Gastrocnemius medialis (tissue), 4 donors: ENCODE measurements around the gene ARHGEF10L.

Experiments used
- POLR2A ChIP-seq, 2 donors: fragments of 450-650 bp; IDR thresholded peaks; one replicate each; pipeline ENCODE4 v1.6.1; 2017; ENCODE audit warnings: antibody characterized with exemption in 2 of 2, mild to moderate bottlenecking in 2 of 2, moderate library complexity in 2 of 2
- TF ChIP-seq, protein P1 (sequence below), 5 experiments: fragments of 450-650 bp in 3 of 5; fragments of 200-600 bp in 2 of 5; sonication (generic) in 2 of 5; IDR thresholded peaks in 4 of 5; conservative IDR thresholded peaks in 1 of 5; 1 replicate in 4 of 5; 2 replicates in 1 of 5; pipeline ENCODE4 v1.5.1; 2016 to 2019; ENCODE audit warnings: antibody characterized with exemption in 5 of 5, mild to moderate bottlenecking in 3 of 5, moderate library complexity in 3 of 5

DNA sequence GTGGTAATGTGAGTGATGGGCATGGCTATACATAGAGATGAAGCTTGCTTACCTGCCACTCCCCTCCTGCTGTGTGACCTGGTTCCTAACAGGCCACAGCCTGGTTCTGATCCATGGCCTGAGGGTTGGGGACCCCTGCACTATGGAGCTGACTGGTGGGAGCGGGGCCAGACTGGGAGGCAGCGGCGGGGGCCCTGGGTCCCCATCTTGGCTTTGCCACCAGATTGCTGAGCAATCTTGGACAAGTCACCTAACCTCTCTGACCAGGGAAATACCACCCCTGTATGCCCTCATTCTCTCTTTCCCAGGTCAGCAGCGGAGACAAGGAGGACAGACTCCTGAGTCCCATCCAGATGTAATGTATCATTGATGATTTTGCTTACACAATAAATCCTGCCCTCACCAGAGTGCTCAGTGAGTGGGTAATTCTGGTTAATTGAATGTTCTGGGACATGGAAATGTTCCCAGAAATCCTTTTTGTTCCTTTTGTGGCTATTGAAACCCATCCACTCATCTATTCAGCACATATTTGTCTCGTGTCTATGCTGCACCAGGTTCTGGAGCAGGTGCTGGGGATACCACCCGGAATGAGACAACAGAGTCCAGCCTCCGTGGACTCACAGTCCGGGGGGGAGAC is 4.1 kb upstream of the ARHGEF10L start:
- TF ChIP-seq POLR2A (IDR thresholded peaks at IDR 0.05) = no peak
- TF ChIP-seq, protein P1, sequence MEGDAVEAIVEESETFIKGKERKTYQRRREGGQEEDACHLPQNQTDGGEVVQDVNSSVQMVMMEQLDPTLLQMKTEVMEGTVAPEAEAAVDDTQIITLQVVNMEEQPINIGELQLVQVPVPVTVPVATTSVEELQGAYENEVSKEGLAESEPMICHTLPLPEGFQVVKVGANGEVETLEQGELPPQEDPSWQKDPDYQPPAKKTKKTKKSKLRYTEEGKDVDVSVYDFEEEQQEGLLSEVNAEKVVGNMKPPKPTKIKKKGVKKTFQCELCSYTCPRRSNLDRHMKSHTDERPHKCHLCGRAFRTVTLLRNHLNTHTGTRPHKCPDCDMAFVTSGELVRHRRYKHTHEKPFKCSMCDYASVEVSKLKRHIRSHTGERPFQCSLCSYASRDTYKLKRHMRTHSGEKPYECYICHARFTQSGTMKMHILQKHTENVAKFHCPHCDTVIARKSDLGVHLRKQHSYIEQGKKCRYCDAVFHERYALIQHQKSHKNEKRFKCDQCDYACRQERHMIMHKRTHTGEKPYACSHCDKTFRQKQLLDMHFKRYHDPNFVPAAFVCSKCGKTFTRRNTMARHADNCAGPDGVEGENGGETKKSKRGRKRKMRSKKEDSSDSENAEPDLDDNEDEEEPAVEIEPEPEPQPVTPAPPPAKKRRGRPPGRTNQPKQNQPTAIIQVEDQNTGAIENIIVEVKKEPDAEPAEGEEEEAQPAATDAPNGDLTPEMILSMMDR (IDR thresholded peaks at IDR 0.05 in 4 of 5, conservative IDR thresholded peaks at IDR 0.05 in 1 of 5) = no peak
